Natural killer cell (primary cell): Measurements from ENCODE around the gene ZFP62. TPM values are rescaled to one million over a fixed set of nuclear protein-coding genes. Genes with fewer than 3 reads are reported as not detected.

Source experiments
- ATAC-seq, 3 donors: fragments of 150-1000 bp in 2 of 3; fragments of 200-7000 bp in 1 of 3; cut with Tn5 transposase; 1 replicate in 1 of 3; 2 replicates in 2 of 3; pipeline ENCODE4 v1.10.0; 2021; ENCODE audit warnings: mild to moderate bottlenecking in 2 of 3, moderate library complexity in 2 of 3
- DNase-seq, 2 donors: peaks; one replicate each; pipeline versions ENCODE4 v3.0.0 to v3.0.0-alpha.2; 2013 to 2021; ENCODE audit warnings: mixed read lengths in 1 of 2
- H3K27ac ChIP-seq: one replicate; pipeline ENCODE4 v1.5.1; 2013; ENCODE audit warnings: mild to moderate bottlenecking, low read length
- H3K27me3 ChIP-seq: one replicate; pipeline ENCODE4 v1.6.1; 2013; ENCODE audit warnings: low read length; ENCODE audit not compliant: control insufficient read depth, insufficient read depth
- H3K36me3 ChIP-seq: one replicate; pipeline ENCODE4 v1.6.1; 2013; ENCODE audit warnings: low read length; ENCODE audit not compliant: control insufficient read depth, insufficient read depth
- H3K4me1 ChIP-seq: one replicate; pipeline ENCODE4 v1.6.1; 2013; ENCODE audit warnings: low read length; ENCODE audit not compliant: control insufficient read depth, insufficient read depth
- H3K4me3 ChIP-seq: one replicate; pipeline ENCODE4 v1.5.1; 2013; ENCODE audit warnings: low read length
- H3K9me3 ChIP-seq: one replicate; pipeline ENCODE4 v1.6.1; 2013; ENCODE audit warnings: low read length; ENCODE audit not compliant: control insufficient read depth, insufficient read depth
- H3K27ac Mint-ChIP-seq, 2 donors: one replicate each; pipeline ENCODE4 v1.8.0; 2022; ENCODE audit warnings: mild to moderate bottlenecking in 2 of 2, mixed read lengths in 2 of 2, moderate library complexity in 1 of 2
- H3K27me3 Mint-ChIP-seq, 2 donors: one replicate each; pipeline ENCODE4 v1.8.0; 2022; ENCODE audit warnings: low read depth in 2 of 2, mixed read lengths in 2 of 2
- H3K36me3 Mint-ChIP-seq: one replicate; pipeline ENCODE4 v1.8.0; 2022; ENCODE audit warnings: mixed read lengths
- H3K4me1 Mint-ChIP-seq, 2 donors: one replicate each; pipeline ENCODE4 v1.8.0; 2022; ENCODE audit warnings: mixed read lengths in 2 of 2
- H3K4me3 Mint-ChIP-seq: one replicate; pipeline ENCODE4 v1.8.0; 2022; ENCODE audit warnings: mild to moderate bottlenecking, moderate library complexity, mixed read lengths
- H3K9me3 Mint-ChIP-seq, 2 donors: one replicate each; pipeline ENCODE4 v1.8.0; 2022; ENCODE audit warnings: mixed read lengths in 2 of 2
- WGBS: methylation state at CpG from one replicate; pipeline ENCODE4 v1.1.7; 2013; ENCODE audit warnings: missing lambda C conversion rate; ENCODE audit not compliant: insufficient coverage; 5-methylcytosine and 5-hydroxymethylcytosine counted together
- intact Hi-C: fragments of 100-400 bp; cut with micrococcal nuclease; formaldehyde crosslinking; loops from one replicate; pipeline ENCODE4 v1.14.2; 2022
- total RNA-seq, 4 donors: library from RNA; stranded (reverse); fragments of 120-200 nt in 1 of 4; gene quantifications; one replicate each; pipeline versions ENCODE4 v1.2.3 to v1.2.4, GENCODE V29; 2013 to 2022
- TF ChIP-seq, protein P1 (sequence below): fragments of 200-600 bp; IDR thresholded peaks from one replicate; pipeline ENCODE4 v1.8.0; 2022; ENCODE audit warnings: antibody characterized with exemption

Gene ZFP62
- total RNA-seq, 3 donors from 2014 or later (not counting 1 experiment from before 2014, with no cell fraction given) = 16.6 to 21.0 (median 20.3) TPM

DNA sequence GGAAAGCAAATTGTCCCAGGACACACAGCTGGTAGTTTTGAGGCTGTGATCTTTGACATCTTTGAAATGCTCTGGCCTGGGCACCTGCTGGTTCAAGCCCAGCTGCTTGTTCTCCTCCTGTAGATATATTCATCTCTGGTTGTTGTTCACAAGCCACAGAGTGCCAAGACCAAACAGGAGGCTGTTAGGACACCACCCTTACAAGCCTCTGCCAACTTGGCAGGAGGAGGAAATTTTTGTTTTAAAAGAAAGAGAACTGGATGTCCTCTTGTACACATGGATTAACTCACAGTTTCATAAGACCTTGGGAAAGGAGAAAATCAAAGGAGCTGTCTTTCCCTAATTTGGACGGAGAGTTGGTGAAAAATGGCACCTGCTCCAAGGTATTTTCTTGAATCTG lies 8.5 kb upstream of the ZFP62 start:
- Mint-ChIP-seq H3K36me3 (no peaks in the 10 kb centered on the region), H3K9me3 (no peaks in the 10 kb centered on the region), H3K27ac (no peak overlapping the region), H3K4me1 (no peaks in the 10 kb centered on the region), H3K4me3 (no peak overlapping the region), H3K27me3 (peaks cover 13 to 19% of the 10 kb centered on the region in 2 donors)
- TF ChIP-seq, protein P1, sequence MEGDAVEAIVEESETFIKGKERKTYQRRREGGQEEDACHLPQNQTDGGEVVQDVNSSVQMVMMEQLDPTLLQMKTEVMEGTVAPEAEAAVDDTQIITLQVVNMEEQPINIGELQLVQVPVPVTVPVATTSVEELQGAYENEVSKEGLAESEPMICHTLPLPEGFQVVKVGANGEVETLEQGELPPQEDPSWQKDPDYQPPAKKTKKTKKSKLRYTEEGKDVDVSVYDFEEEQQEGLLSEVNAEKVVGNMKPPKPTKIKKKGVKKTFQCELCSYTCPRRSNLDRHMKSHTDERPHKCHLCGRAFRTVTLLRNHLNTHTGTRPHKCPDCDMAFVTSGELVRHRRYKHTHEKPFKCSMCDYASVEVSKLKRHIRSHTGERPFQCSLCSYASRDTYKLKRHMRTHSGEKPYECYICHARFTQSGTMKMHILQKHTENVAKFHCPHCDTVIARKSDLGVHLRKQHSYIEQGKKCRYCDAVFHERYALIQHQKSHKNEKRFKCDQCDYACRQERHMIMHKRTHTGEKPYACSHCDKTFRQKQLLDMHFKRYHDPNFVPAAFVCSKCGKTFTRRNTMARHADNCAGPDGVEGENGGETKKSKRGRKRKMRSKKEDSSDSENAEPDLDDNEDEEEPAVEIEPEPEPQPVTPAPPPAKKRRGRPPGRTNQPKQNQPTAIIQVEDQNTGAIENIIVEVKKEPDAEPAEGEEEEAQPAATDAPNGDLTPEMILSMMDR = no peak
- no peak for ATAC-seq
- H3K4me3 ChIP-seq = no peak overlapping the region
- H3K4me1 ChIP-seq = peaks cover 3% of the 10 kb centered on the region
- no peaks in the 10 kb centered on the region for H3K27me3 ChIP-seq
- no peaks in the 10 kb centered on the region for H3K9me3 ChIP-seq
- H3K36me3 ChIP-seq = no peaks in the 10 kb centered on the region
- intact Hi-C loops = no loop called here
- no peak overlapping the region for H3K27ac ChIP-seq
- no peak for DNase-seq
- WGBS = 86% methylated on average over 1 of the region's 1 CpG

DNA sequence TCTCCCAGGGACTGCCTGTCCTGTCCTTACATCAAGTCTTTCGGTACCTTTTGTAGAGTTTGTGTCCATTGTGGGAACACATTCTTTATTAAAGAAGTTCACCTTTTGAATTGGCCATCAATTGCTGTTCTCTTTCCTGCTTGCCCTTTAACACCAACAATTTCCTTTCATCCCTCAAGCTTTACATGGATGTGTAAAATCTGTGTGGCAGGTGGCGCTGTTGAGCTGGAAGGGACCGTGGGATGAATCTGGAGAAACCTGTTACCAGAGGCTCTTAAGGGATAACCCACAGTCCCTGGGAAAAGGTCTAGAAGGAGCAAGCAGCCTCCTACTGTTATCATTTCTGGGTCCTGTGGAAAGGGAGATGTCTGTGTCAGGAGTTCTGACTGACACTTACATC lies 7.9 kb upstream of the ZFP62 start:
- TF ChIP-seq, protein P1 = peak; percentile 54
- H3K27ac Mint-ChIP-seq = no peak overlapping the region
- H3K27me3 ChIP-seq = no peaks in the 10 kb centered on the region
- intact Hi-C loops = no loop called here
- H3K27ac ChIP-seq = no peak overlapping the region
- peaks cover 13 to 19% of the 10 kb centered on the region in 2 donors for H3K27me3 Mint-ChIP-seq
- DNase-seq = peak; percentile 36 to 74
- ATAC-seq = peak in 1 of 3 donors; percentile 39
- H3K4me3 Mint-ChIP-seq = no peak overlapping the region
- no peaks in the 10 kb centered on the region for H3K9me3 Mint-ChIP-seq
- peaks cover 3% of the 10 kb centered on the region for H3K4me1 ChIP-seq
- H3K36me3 Mint-ChIP-seq = no peaks in the 10 kb centered on the region
- H3K4me1 Mint-ChIP-seq = no peaks in the 10 kb centered on the region
- WGBS = 7% methylated on average over 3 of the region's 3 CpGs
- H3K36me3 ChIP-seq = no peaks in the 10 kb centered on the region
- H3K9me3 ChIP-seq = no peaks in the 10 kb centered on the region
- no peak overlapping the region for H3K4me3 ChIP-seq

DNA sequence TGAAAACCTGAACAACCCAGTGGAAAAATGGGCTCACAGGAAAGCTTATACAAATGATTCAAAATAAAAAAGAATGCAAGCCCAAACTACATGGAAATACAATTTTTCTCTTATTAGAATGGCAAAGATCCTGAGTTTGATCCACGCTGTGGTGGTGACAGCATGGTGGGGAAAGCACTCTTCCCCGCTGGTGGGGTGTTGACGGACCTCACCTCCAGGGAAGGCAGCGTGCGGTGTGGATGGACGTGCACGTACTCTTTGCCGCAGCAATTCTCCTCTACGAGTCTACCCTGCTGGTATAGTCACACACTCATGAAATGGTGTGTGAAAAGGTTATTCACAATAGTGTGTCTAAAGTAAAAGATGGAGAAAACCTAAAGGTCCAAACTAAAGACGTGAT lies 5.9 kb upstream of the ZFP62 start:
- TF ChIP-seq, protein P1 = no peak
- H3K27ac Mint-ChIP-seq = no peak overlapping the region
- Histone ChIP-seq H3K27me3 (no peaks in the 10 kb centered on the region), H3K4me1 (no peaks in the 10 kb centered on the region), H3K4me3 (no peak overlapping the region), H3K36me3 (no peaks in the 10 kb centered on the region), H3K27ac (no peak overlapping the region), H3K9me3 (no peaks in the 10 kb centered on the region)
- DNase-seq (no peak), ATAC-seq (no peak)
- intact Hi-C loops = no loop called here
- 95% methylated on average over 10 of the region's 10 CpGs for WGBS
- H3K4me1 Mint-ChIP-seq = no peaks in the 10 kb centered on the region
- H3K9me3 Mint-ChIP-seq = no peaks in the 10 kb centered on the region
- peaks cover 13 to 19% of the 10 kb centered on the region in 2 donors for H3K27me3 Mint-ChIP-seq
- H3K4me3 Mint-ChIP-seq = no peak overlapping the region
- no peaks in the 10 kb centered on the region for H3K36me3 Mint-ChIP-seq

DNA sequence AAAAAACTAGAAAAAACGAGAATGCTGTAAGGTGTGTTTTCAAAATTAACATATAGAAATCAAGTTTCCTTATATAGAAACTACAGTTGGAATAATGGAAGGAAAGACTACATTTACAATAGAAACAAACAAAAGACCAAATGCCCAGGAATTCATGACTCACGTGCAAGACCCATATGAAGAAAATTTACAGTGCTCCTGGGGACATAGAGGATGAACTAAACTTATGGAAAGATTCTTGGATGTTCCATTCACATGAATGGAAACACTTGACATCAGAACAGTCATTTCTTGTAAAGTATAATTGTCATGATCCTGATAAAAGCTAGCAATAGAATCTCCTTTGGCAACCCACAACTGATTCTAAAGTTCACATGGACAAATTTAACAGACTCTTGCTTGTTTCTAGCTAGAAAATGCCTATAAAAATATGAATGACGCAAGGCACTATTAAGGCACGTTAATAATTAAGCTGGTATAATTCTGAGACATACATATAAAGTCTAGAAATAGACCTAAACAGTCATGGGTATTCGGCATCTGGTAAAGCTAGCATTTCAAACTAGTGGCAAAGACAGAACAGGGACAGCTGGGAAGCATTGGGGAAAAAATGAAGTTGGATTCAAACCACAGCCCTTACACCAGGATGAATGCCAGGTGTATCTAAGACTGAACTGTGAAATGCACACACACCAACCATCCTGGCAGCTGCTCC lies 5.1 kb upstream of the ZFP62 start:
- ATAC-seq = no peak
- no peaks in the 10 kb centered on the region for H3K36me3 ChIP-seq
- WGBS = 93% methylated on average over 4 of the region's 5 CpGs
- Mint-ChIP-seq H3K27me3 (peaks cover 13 to 19% of the 10 kb centered on the region in 2 donors), H3K4me3 (no peak overlapping the region), H3K4me1 (peaks cover 0 to 4% of the 10 kb centered on the region in 2 donors), H3K9me3 (no peaks in the 10 kb centered on the region), H3K27ac (no peak overlapping the region), H3K36me3 (no peaks in the 10 kb centered on the region)
- no peak overlapping the region for H3K4me3 ChIP-seq
- H3K27ac ChIP-seq = no peak overlapping the region
- intact Hi-C loops = no loop called here
- DNase-seq = no peak
- TF ChIP-seq, protein P1 = no peak
- no peaks in the 10 kb centered on the region for H3K9me3 ChIP-seq
- H3K27me3 ChIP-seq = no peaks in the 10 kb centered on the region
- peaks cover 5% of the 10 kb centered on the region for H3K4me1 ChIP-seq
